Measurements from ENCODE around the gene FOCAD.

Gene FOCAD

DNA sequence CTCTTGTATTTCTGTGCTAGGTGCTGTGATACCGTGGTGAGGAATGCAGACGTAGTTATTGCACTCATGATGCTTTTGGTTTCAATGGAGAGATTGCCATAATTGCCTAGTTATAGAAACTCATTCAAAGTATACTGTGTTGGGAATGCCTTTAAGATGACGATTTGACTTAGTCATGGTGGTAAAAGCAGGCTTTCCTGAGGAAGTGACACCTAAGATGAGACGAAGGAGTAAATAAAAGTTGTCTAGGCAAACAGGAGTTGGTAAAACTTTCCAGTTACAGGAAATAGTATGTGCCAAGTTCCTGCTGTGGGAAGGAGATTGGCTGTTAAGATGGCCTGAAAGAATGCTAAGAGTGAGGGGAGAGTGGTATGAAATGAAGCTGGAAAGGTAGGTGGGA, 48.1 kb downstream of the FOCAD start:
- DNase-seq = no peak

DNA sequence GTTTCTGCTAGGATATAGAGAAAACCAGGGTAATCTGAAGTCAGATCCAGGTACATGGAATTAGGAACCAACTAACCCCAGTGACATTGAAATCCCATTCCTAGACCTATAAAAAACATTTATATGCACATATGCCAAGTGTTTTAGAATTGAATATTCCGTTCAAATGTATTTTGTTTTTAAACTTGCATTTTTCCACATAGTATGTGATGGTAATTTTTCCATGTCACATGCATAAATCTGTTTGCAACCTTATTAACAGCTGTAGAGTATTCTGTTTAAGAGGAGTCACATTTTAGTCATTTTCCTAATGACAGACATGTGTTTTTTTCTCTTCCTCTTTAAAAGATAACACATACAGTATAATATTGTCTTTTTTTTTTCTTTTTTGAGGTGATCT, 50.2 kb downstream of the FOCAD start:
- no peak for DNase-seq

DNA sequence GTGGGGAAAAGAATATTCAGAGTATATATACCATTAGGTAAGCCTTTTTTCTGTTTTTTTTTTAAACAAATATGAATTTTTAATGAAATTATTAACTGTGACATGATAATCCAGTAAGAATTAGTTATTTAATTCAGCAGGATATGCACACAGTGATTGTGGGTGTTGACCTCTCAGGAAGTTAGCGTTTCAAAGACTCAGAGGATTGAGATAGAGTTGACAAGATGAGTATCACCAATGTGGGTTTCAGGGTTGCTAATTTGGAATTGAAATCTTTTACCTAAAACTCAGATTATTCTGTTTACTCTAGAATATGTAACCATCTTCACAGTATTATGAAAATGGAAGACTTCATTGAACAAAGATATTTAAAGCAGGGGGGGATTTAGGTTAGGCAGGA, 56.2 kb downstream of the FOCAD start:
- no peak for DNase-seq

DNA sequence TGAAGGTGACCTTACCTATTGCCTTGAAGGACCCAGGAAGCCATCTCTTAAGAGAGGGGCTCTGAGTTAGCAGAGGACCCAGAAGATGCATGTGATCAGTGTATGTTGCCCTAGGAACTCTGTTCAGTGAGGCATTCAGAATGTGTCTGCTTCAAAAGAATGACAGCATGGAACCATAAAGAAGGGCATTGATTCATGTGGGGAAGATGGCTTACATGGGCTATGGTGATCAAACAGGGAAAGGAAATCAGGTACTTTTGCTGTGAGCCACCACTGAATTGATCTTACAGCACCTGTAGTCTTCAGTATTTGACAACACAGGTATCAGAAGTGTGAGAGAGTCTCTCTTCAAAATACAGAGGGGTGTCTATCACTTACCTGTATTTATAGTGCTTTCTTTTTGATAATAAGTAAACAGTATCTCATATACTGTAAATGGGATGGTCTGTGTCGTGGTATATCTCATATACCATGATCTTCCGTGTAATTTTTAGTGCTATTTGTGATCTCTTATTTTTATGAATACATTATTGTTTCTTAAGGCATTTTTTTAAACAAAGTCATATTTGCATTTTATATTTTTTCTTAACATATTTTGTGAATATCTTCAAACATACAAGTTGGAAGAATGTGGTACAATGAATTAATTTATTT, 57.0 kb downstream of the FOCAD start:
- DNase-seq = no peak

DNA sequence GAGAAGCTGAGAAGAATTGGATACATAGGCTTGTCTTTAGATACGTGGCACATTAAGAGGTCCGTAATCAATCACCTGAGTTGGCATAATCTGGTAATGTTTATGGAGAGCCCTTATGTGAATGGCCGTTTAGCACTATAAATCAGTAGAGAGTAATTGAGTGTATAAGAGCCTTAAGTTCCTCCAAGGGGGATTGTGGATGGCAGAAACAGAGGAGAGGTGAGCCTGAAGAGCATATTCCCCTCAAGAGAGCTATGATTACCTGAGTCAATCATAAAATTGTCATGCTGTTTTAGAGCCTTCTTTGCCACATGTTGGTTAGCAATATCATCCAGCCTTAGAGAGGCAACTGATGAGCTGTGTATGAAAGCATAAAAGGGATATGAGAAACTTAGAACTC, 58.8 kb downstream of the FOCAD start:
- no peak for DNase-seq

DNA sequence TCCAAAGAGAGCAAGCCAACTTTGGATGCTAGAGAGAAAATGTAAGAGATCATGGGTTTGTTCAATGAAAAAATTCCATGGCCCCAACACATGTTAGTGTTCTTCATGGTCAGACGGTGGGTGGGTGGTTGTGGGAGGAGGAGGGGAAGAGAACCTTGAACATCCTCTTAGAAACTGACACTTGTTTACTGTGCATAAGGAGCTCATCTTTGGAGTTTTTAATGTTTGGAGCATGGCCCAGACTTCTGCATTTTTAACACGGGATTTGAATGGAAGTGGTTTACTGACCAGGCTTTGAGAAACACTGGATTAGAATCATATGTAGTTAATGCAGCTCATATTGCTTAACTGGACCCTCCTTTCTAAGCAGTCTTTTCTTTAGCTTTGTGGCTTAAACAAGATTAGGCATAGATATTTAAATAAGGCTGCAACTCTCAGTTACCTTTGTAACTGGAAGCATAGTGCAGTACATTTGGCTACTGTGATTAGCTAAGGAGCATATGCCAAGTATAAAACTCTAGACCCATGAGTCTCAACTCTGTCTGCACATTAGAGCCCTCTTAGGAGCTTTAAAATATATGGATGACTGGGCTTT, 60.1 kb downstream of the FOCAD start:
- DNase-seq = no peak

DNA sequence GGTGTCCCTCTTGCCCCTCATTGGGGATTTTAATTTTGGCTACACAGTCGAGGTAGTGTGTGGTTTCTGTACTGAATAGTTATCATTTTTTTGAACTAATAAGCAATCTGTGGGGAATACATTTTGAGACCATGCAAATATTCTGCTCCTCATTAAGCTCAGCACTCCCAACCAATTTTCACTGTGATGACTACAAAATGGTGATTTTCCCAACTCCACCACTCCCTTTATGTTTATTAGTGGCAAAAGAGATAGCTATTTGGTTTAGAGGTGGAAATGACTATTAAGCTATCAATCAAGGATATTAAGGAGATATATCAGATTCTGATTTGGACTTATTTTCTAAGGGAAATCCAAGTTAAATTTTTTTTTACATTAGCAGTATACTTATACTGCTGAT, 62.9 kb downstream of the FOCAD start:
- DNase-seq = no peak

DNA sequence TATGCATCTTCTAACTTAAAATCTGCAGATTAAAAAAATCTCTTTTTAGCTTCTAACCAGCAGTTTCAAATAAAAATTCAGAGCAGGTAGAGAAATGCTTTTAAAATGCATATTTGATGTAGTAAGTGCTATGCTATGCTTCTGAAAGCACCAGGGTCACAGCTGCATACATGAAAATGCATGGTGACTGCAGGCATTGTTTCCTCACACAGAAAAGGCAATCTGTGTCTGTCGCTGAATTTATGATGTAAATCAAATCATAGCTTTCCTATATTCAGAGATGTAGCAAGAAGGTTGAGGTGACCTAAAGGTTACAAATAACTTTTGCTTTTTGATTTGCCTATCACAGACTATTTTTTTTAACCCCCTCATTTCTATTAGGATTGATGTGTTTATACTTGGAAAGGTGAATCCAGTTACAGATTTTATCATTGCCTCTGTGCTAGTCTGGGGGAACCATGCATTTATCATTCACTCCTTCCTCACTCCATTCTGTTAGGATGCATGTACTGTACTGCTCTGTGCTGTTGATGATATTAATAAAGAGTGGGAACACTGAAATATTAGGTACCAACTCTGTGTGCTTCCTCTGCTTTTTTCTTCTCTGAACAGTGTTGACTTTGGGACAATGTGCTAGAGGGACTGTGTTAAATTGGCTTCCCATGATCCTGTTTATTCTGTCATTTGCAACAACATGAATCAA, 65.6 kb downstream of the FOCAD start:
- no peak for DNase-seq

DNA sequence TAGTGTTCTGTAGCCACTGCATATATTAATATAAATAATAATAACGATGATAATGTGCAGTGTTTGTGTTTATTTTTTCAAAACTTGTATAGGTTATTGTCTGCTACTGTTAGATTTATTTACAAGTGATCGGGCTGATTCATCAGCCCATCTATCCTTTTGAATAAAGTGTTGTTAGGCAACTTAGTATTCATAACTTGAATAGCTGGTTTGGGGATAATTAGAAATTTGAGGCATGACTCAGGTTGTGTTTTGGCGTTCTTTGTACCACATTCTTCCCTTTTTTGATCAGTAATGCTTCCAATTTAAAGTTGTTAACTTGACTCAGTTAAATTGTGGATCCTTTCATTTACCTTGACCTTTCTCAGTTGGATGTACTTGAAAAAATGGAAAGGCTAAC, 69.7 kb downstream of the FOCAD start:
- DNase-seq = no peak

DNA sequence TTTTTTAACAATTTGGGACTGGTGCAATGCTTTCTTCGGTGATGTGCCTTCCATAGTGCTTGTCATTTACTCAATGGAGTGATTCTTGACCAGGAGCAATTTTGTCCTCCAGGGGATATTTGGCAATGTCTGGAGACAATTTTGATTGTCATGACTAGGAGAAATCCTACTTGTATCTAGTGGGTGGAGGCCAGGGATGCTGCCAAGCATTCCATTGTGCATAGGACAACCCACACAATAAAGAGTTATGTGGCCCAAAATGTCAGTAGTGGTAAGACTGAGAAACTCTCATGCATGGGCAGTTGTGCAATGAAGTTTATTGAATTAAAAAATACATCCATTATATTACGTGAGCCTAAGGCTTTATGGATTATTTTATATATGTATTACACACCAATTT, 70.5 kb downstream of the FOCAD start:
- no peak for DNase-seq

DNA sequence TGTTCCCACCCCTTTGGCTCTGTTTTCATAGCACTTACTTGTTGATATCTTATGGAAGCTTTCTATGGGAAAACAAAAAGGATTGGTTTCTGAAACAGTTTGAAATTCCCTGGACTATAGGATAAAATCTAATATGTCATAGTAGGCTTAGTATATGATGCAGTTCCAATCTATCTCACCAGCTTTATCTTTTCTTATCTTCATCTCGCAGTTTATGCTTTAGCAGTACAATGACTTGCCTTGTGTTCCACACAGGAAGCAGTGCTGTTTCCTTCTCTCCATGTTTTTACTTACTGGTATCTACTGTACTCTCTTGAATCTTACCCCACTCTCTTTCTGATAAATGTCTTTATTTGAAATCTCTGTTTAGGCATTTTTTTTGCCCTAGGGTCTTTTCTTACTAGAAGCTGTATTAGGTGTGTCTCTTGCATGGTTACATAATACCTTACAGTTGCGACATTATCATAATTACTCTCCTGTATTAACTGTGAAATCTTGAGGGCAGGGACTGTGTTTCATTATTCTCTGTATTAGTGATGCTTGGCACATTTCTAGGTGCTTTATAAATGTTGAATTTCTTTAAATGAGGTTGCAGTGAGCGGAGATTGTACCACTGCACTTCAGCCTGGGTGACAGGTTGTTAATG, 76.3 kb downstream of the FOCAD start:
- DNase-seq = no peak

DNA sequence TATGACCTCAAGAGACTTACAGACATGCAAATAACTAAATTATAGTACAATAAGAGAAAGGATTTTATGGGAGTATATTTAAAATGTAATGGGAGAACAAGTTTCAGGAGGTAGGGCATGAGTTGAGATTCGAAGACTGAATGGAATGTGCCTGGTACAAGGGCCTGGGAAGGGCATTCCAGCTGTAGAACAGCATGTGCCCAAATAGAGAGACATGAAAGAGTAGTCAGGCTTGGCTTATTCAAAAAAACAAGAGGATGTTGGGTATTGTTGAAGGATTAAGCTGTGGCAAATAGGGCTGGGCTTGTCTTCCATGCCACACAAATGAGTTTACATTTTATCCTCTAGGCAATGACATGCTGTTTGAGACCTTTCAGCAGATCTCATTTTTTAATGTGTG, 86.9 kb downstream of the FOCAD start:
- no peak for DNase-seq

DNA sequence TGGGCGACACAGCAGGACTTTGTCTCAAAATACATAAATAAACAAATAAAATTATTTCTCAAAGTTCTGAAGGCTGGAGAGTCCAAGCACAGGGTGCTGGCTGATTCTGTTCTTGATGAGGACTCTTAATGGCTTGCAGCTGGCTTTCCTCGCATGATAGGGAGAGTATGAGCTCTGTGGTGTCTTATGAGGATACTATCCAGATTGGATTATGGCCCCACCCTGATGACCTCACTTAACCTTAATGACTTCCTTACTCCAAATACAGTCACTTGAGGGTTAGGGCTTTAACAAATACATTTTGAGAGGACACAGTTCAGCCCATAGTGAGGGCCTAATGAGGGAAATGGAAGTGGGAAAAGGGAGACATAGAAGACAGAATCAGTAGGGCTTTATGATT, 87.7 kb downstream of the FOCAD start:
- no peak for DNase-seq

DNA sequence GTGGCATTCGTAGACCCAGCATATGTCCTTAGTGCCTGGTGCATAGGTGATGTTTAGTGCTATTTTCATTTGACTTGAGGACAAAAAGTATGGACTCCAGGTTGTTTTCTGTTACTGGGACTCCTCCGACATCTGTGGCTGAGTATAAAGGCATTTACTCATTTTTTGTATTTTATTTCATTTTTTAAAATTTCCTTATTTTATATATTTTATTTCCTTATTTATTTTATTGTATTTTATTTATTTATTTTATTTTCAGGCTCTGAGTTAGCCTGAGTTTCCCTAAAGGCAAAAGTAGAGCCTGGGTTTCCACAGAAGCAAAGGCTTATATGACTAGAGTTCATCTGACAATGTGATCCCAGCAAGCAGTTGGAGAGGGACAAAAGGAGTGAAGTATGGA, 91.6 kb downstream of the FOCAD start:
- no peak for DNase-seq

DNA sequence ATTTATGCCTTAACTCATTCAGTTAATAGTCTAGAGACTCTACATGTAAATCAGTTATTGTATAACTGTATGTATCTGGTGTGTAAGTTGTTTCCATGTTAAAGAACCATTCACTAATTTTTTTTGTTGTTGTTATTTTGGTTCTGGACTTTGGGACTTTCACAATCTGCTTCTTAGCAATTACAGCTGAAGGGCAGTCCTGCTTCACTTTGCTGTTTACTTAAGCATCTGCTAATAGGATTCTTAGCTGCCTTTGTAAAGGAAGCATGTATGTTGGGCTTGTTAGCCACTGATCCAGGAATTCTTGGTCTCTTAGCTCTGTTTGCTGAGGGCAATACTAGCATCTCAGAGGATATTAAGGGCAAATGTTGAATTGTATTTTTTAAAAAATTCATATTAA, 97.0 kb downstream of the FOCAD start:
- DNase-seq = no peak

DNA sequence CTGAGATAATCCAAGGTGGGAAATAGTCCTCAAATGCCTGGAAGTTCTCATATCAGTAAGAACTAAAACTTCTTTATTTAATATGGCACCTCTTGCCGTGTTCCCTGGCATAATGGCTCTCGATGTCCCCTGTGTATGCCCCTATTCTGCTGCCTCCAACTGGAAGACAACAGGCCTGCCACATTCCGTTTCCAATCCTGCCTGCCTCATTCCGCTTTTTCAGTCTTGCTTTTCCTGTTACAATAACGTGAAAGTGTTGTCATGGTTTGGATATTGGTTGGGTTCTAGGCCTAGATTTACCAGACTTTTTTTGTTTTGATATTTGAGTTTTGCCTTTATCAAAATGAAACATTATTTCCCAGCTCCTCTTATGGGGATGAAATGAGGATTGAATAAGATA, 98.2 kb downstream of the FOCAD start:
- no peak for DNase-seq

DNA sequence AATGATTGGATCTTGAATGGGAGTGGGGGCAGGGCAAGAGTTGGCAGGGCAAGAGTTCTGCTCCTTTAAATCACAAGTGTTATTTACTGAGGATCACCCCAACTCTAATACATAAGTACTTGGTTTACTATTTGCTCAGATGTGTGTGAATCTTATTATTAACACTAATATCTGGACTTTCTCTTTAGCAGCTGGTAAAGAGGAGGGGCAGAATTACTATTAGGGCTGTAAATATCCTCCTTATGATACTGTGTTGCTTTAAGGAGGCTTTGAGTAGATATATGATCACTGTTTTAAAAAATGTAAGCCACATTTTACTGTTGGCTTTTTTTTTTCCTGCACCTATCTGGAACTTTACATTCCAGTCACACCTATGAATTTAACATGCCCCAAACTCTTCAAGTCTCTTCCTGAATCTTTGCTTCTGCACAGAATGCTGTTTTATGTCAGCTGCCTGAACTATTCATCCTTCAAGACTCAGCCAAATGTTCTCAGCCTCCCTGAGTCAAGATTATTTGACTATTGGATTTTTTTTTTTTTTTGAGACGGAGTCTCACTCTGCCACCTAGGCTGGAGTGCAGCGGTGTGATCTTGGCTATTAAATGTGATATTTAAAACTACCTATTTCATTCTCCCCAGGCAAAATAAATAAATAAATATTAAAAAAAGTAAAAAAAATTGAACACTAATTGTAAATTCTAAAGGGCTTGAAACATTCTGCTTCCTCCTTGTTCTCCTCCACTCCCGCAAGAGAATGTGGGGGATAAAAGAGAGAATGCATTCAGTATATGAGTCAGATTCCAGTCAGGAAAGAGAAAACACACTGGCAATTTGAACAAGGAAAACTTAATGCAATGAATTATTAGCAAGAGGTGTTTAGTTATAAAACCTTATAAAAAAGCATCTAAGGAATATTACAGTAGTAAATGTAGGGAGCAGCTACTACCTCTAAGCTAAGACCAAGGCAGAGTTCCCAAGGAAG, 99.3 kb downstream of the FOCAD start:
- no peak for DNase-seq

DNA sequence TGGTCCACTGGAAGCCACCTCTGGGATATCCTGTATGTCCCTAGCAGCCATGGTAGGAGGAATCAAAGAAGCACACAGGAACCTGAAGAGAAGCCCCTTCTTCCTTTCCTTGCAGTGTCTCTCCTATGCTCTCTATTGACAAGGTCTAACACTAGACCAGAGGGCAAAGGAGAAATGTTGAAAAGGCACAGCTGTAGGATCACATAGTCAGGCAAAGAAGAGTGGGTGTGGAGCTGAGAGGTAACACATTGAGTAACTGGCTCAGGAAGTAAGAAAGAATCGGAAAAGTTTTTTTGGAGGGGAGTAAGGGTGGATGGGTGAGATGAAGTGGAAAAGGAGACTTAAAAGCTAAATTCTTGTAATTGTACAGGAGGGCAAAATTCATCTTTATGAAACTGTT, 100.1 kb downstream of the FOCAD start:
- no peak for DNase-seq

DNA sequence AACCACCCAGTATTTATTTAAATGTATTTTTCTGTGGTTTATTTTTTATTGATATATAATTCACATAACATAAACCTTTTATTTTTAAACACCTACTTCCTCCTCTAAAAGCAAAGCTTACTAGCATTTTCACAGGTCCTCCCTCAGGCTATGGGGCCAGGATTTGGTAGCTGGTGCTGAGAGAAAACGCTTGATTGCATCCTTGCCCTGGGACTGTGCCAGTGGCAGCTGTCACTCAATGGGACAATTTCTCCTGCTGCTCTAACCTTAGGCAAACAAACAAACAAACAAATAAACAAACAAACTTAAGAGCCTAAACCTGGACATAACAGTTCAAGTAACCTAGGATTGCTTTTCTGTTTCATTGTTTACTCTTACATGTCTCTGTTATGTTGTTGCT, 102.7 kb downstream of the FOCAD start:
- DNase-seq = no peak

DNA sequence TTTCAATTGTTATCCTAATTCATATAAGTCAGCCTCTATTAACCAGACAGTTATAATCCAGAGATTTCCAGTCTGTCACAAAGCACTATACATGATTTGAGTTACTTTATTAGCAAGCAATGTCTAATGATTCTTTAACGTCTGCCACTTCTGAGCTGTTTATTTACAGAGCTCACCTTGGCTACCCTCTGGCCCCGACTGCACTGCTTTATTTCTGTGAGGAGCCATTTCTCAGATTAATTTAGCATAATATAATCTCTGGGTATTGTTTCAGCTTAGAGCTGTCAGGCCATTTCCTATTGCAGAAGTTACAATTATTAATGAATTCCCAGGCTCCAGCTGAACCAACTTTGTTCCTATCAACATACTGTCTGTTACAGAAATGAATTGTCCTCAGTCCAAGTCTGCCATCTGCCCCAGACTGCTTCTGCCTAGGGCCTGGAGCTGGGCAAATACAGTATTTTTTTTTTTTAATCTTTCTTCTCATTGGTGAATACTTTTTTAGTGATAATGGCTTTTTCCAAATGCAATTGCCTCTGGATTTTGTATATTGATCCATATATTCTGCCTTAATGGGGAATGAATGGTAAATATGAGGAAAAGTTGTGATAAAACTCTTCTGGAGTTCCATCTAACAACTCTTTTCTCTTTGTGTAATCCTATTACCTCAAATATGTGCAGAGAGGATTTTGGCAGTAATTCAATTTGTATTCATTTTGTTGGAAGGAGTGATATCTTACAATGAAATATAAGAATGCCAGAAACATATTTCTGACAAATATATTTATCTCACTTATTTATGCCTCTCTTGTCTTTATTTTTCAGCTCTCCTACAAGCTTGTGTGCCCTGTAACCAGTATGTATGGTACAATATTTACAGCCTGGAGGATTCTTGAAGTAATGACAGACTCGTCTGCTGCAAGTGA, 104.7 kb downstream of the FOCAD start:
- DNase-seq = no peak

DNA sequence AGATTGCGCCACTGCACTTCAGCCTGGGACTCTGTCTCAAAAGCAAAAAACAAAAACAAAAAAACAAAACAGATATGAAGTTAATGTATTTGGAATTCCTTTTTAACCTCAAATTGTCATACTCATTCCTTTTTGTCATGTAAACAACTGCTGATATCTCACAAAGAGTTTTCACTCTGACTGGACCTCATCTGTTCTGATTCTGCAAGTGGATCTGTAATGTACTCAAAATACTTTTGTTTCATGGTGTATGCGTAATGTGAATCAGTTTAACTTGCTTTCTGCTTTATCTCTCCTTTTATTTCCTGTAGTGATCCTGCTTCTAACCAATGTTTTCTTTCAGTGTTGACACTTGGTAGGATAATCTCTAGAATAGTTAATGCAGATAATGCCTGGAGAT, 106.7 kb downstream of the FOCAD start:
- DNase-seq = no peak

DNA sequence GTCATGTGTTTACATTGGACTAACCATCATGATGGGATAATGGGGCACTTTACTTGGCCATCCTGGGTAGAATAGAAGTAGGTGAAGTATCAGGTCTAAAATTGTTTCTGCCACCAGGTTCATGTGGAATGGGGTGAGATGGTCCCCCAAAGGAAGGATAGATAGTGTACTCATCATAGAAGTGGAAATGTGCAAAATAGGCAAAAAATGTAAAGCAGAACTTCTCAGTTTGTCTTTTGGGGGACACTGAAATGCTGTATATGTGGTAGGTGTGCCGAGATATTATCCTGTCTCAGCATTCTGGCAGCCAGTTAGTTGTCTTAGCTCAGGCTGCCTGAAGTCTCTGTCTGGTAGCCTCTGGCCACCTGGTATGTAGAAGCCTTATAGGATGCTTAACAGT, 107.6 kb downstream of the FOCAD start:
- no peak for DNase-seq
